ENCODE data around the gene BAHD1.
A peak's percentile ranks its signal among the peaks of the same experiment; 100 is the strongest.

Gene BAHD1

DNA sequence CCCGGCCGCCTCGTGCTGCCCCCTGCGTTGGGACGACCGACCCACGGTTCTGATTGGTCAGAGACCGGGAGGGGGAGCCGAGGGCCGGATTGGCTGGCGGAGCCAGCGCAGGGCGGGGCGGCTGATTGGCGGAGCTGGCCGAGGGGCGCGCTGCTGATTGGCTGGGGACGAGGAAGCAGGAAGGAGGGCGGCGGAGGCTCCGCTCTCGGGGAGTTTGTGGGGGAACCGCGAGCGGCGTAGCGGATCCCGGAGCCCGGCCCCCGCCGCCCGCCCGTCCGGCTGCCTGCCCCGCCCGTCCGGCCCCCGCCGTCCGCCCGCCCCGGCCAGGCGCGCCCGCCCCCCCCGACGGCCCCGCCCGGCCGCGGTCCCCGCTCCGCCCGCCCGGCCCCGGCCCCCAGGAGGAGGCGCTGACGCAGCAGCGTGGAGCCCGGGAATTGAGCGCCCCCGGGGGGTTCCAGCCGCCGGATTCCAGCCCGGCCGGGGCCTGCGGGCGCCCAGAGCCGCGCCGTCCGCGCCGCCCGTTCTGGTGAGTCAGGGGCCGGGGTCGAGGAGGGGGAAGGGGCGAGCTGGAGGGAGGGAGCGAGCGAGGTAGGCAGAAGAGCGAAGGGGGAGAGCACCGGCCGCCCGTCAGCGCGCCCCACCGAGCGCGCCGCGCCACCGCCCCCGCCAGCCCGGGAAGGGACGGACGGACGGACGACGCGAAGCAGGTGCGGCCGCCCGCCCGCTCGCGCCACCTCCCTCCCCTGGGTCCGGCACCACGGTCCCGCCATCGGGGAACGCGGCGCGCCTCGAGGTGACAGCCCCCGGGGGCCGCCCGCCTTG lies at the start of gene BAHD1:
Gene BAHD1, plus strand, starts transcription at position 211 of the 822 bp plus-strand sequence. CDS start 17,512 bp downstream, outside the sequence.
- DNase-seq = peak; percentile 95

DNA sequence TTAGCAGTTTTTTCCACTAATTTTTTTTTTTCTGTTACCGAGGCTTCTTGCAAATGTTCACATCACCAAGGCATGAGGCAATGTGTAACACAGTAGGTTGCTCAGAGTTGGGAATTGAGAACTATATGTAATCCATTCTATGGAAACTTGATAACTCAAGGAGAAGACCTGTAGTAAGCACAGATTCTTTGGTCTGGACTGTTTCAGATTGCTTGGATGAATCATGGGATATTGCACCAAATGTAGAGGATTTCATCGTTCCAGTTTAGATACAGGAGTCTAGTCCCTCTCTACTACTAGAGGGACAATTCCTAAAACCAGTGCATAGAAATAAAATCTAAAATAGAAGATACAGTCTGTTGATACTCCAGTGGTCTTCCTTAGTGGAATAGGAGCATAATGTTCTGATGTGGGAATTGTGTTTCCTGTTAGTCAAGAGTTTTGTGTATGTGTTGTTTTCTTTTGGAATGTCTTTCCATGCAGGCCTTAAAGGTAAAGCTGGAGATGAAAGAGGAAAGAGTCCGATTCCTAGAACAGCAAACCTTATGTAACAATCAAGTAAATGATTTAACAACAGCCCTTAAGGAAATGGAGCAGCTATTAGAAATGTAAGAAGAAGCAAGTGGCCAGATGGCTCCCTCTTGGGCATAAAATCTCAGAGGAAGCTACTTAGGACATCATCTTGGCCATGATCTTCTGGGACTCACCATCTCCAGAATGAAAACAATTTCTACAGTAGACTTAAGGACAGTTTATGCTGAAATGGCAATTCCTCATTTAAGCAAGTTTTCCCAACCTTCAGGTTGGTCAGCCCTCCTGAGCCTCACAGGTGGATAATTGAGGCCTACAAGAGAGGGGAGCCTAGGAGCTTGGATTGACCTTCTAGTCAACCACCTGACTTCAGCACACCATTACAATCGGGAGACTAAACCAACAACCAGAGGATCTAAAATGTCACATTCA lies 47.5 kb upstream of the BAHD1 start:
- DNase-seq = no peak

DNA sequence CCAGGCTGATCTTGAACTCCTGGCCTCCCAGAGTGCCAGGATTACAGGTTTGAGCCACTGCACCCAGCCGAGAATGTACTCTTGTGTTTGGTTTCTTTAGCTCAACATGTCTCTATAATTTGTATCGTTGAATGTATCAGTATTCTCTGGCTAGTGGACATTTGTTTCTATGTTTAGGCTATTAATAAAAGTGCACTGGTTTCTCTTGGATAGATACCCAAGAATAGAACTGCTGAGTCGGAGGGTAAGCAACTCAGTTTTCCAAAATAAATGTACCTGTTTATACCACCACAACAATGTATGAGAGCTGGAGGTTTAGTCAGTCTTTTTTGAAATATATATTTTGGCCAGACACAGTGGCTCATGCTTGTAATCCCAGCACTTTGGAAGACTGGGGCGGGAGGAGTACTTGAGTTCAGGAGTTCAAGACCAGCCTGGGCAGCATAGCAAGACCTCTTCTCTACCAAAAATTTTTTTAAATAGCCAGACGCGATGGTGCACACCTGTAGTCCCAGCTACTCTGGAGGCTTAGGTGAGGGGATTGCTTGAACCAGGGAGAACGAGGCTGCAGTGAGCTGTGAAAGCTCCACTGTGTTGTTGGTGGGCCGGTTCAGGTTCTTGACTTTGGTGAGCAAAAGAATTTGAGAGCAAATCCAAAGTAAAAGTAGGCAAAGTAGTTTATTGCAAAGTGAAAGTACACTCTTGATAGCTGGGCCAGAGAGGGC lies 42.9 kb upstream of the BAHD1 start:
- no peak for DNase-seq

- no peak for DNase-seq
Observed at GRCh38 chr15:40398413-40398873, 42.3 kb upstream of the BAHD1 start.

GRCh38 chr15:40399370-40399769 lies 41.4 kb upstream of the BAHD1 start:
- no peak for DNase-seq

DNA sequence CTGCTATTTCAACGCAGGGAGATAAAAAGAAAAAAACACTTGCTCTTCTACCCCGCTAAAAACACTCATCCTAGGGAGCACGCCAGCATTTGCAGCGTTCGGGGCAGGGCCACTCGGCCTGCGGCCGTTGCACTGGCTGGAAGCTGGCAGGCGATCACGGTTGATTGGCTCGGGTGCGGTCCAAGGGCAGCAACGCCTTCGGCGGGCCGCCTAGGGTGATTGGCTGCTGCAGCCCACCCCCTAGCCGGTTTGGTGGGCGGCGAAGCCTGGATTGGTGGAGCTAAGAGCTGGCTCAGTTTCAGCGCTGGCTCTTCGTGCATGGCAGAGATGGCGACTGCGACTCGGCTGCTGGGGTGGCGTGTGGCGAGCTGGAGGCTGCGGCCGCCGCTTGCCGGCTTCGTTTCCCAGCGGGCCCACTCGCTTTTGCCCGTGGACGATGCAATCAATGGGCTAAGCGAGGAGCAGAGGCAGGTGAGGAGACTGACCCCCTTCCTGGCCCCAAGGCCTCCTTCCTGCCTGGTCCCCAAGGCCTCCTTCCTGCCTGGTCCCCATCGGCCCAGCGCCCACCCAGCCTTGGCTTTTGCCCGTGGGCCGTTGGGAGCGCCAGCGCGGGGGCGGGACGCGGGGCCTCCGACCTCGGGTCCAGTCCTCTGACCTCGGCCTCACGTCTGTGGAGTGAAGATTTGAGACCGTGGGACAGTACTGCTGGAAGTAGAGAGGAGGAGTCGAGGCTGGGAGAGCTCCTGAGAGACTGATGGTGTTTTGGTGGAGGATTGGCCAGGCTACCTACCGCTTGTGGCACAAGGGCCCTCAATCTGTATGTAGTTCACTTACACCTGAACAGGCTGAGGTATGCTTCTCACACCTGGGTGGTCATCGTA lies 35.0 kb upstream of the BAHD1 start, which contains the start of gene IVD:
Gene IVD, plus strand, starts transcription at position 295 of the 881 bp plus-strand sequence. Its CDS starts 33 bp downstream, at position 328.
- peak; percentile 86 for DNase-seq

- no peak for DNase-seq
Observed at GRCh38 chr15:40407330-40407990, 33.3 kb upstream of the BAHD1 start.

GRCh38 chr15:40409366-40409765 lies 31.4 kb upstream of the BAHD1 start:
- no peak for DNase-seq

DNA sequence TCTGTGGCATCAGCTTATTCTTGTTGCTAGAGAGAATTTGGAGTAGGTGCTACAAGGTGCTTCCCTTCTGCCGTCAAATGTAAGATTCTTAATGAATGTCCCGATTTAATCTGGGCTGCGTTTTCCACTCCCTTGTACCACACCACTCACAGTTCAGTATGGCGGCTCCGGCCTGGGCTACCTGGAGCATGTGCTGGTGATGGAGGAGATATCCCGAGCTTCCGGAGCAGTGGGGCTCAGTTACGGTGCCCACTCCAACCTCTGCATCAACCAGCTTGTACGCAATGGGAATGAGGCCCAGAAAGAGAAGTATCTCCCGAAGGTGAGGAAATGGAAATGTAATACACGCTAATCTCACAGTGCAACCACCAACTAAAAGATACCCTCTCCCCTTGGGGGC lies 30.3 kb upstream of the BAHD1 start:
- DNase-seq = no peak

GRCh38 chr15:40412095-40412759 lies 28.5 kb upstream of the BAHD1 start:
- no peak for DNase-seq

DNA sequence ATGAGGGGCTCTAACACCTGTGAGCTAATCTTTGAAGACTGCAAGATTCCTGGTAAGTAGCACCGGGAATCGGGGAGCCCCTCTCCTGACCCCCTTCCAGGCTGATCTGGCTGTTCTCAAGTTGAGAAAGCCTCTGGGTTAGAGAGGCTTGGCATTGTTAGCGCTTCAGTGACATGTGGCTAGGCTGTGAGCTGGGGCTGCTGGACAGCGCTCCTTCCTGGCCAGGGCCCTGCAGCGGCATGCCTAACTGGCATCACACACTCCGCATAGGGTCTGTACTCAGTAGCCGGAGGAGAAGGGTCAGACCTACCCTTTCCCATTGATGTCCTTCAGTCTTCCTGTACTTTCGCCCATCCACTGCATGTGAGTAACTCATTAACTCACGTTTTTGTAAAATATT lies 27.7 kb upstream of the BAHD1 start:
- DNase-seq = no peak

GRCh38 chr15:40414816-40415215 lies 25.9 kb upstream of the BAHD1 start:
- no peak for DNase-seq

- DNase-seq = no peak
Observed at GRCh38 chr15:40415226-40415625, 25.5 kb upstream of the BAHD1 start.

DNA sequence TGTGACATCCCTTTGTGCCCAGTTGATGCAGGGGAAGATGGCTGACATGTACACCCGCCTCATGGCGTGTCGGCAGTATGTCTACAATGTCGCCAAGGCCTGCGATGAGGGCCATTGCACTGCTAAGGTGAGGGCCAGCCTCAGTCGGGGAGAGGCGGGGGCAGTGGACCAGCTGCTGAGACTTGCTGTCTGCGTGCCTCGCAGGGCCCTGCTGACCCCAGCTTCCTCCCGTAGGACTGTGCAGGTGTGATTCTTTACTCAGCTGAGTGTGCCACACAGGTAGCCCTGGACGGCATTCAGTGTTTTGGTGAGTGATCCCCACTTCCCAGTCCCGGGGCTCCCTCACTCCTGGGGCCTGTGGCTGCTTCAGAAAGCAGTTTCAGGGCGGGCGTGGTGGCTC lies 24.7 kb upstream of the BAHD1 start:
- DNase-seq = no peak

DNA sequence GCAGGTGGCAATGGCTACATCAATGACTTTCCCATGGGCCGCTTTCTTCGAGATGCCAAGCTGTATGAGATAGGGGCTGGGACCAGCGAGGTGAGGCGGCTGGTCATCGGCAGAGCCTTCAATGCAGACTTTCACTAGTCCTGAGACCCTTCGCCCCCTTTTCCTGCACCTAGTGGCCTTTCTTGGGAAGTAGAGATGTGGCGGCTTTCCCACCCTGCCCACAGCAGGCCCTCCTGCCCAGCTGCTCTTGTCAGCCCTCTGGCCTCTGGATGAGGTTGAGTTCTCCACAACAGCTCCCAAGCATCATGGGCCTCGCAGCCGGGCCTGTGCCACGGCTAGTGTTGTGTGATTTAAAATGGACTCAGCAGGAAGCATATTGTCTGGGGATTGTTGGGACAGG lies 22.6 kb upstream of the BAHD1 start:
- no peak for DNase-seq

- no peak for DNase-seq
Observed at GRCh38 chr15:40420071-40420713, 20.6 kb upstream of the BAHD1 start.

- no peak for DNase-seq
Observed at GRCh38 chr15:40420793-40421192, 20.0 kb upstream of the BAHD1 start.

DNA sequence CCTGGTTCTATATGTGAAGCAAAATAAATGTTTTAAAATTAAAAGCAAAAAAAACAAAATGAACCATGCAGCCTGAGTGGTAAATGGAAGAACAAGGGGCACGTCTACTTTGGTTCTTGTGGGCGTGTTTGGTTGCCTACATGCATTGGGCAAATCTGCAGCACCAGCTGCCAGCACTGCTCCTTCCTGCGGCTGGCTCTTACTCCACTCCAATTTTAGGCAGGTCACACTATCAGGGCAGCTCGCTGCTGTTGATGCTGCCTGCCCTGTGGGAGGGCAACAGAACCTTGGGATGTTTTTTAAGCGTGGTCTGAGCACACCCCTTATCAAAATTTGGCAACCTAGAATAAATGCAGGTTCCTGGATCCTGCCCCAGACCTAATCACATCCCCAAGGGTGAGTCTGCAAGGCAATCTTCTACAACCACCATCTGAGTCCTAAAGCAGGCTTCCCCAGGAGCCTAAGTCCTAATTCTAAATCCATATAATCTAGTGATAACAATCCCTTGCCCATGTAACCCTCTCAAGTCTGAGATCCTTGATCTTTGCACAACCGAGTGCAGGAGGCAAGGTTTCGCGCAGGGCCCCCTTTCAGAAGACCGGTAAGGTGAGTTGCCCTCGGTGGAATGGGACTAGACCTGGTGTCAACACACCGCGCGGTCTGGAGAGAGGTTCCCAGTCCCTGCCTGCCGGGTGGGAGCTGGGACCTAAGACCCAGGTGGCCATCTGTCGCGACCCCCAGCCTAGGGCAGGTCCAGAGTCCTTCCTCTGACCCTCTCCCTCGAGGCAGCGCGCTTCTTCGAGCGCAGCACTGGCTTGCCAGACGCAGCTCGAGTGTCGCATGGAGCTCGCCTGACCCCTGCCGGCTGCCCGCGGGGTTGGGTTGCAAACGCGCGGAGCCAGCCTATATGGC lies 19.3 kb upstream of the BAHD1 start:
- peak; percentile 84 for DNase-seq

Data from stimulated activated CD4-positive, alpha-beta T cell treated with anti-CD3 and anti-CD28 coated beads, Interleukin-12 subunit alpha, Interleukin-12 subunit beta, amount 100 ng/mL, for 4 hours (primary cell).